ENCODE results near the gene TGFBR2. TPM values are rescaled to one million over a fixed set of nuclear protein-coding genes. Genes with fewer than 3 reads are reported as not detected.

The TGFBR2 gene
- polyA plus RNA-seq, 1 of the 3 experiments (the other 2 are of a cell fraction) = 48.3 TPM

GRCh38 chr3:30663533-30664241 is 57.3 kb downstream of the TGFBR2 start (continued):
- TF ChIP-seq CTCF (IDR thresholded peaks at IDR 0.05) (no peak), GATA2 (CRISPR knock-in tag; IDR thresholded peaks at IDR 0.05) (no peak), RFX5 (IDR thresholded peaks at IDR 0.05; ENCODE audit: low read length) (no peak), MXI1 (IDR thresholded peaks at IDR 0.05; ENCODE audit: low read depth, low read length) (no peak), YY1 (IDR thresholded peaks at IDR 0.05; ENCODE audit: low read depth) (no peak), GABPA (IDR thresholded peaks at IDR 0.05; ENCODE audit: low read depth) (no peak)

GRCh38 chr3:30664459-30664858 is 58.1 kb downstream of the TGFBR2 start:
- Histone ChIP-seq H3K27me3 (ENCODE audit: insufficient read depth) (no peaks in the 10 kb centered on the region), H3K27ac (ENCODE audit: low read depth in 2 of 2, low read length in 1 of 2) (no peak overlapping the region), H4K20me1 (ENCODE audit: insufficient read depth) (no peaks in the 10 kb centered on the region), H3K79me2 (ENCODE audit: insufficient read depth) (peaks cover 67% of the 10 kb centered on the region), H3K9me3 (no peaks in the 10 kb centered on the region), H2AFZ (ENCODE audit: low read depth) (no peak overlapping the region), H3K36me3 (replicated peaks in 1 of 2; ENCODE audit: control insufficient read depth in 1 of 2, insufficient read depth in 2 of 2, low read length in 1 of 2) (peaks cover 8 to 59% of the 10 kb centered on the region in 2 experiments), H3K4me3 (ENCODE audit: low read depth in 2 of 2, low read length in 1 of 2) (no peak overlapping the region), H3K9ac (no peak overlapping the region), H3F3A (replicated peaks; ENCODE audit: insufficient read depth) (peaks cover 16% of the 10 kb centered on the region), H3K9me2 (no peaks in the 10 kb centered on the region), H3K4me2 (no peak overlapping the region), H3K4me1 (ENCODE audit: control insufficient read depth in 1 of 2, insufficient read depth in 2 of 2, low read depth in 1 of 2, low read length in 1 of 2) (peaks cover 2 to 53% of the 10 kb centered on the region in 2 experiments)
- TF ChIP-seq GABPA (IDR thresholded peaks at IDR 0.05; ENCODE audit: low read depth) = no peak
- TF ChIP-seq RXRA (IDR thresholded peaks at IDR 0.05; ENCODE audit: borderline replicate concordance, low read depth) = no peak
- no peak for TF ChIP-seq FOSL2 (IDR thresholded peaks at IDR 0.05; ENCODE audit: borderline replicate concordance, low read depth)
- no peak for TF ChIP-seq REST (IDR thresholded peaks at IDR 0.05; ENCODE audit: low read depth, low read length)
- no peak for TF ChIP-seq EZH2phosphoT487 (IDR thresholded peaks at IDR 0.05; ENCODE audit: borderline replicate concordance, low read depth)
- TF ChIP-seq USF2 (IDR thresholded peaks at IDR 0.05; ENCODE audit: borderline replicate concordance, low read depth, low read length) = no peak
- TF ChIP-seq TEAD4 (IDR thresholded peaks at IDR 0.05; ENCODE audit: borderline replicate concordance, insufficient read depth) = no peak
- TF ChIP-seq SMC3 (IDR thresholded peaks at IDR 0.05; ENCODE audit: low read depth, low read length) = no peak
- TF ChIP-seq PBX3 (IDR thresholded peaks at IDR 0.05) = no peak
- no peak for TF ChIP-seq IRF3 (IDR thresholded peaks at IDR 0.05; ENCODE audit: low read depth, low read length)
- TF ChIP-seq JUND (IDR thresholded peaks at IDR 0.05) = no peak
- no peak for TF ChIP-seq RAD21 (IDR thresholded peaks at IDR 0.05; ENCODE audit: low read length)
- TF ChIP-seq FOXM1 (IDR thresholded peaks at IDR 0.05; ENCODE audit: low read depth) = no peak
- POLR2A ChIA-PET = no interaction called here
- no peak for DNase-seq
- CTCF ChIA-PET = interaction anchor here (0.6 kb wide), 1 partner anchor 126 kb away, joined by 3 read pairs; no protein-coding TSS in a partner anchor
- WGBS (ENCODE audit: low lambda C conversion rate) = 98% methylated on average over 8 of the region's 8 CpGs
